NT2/D1 (cell line): ENCODE results near the gene MYF5.

Source experiments
- SUZ12 ChIP-seq: IDR thresholded peaks from 2 replicates; pipeline ENCODE4 v1.6.1; 2011; ENCODE audit not compliant: insufficient read length, insufficient read depth; ENCODE audit errors: extremely low read depth
- ZNF274 ChIP-seq: IDR thresholded peaks from 2 replicates; pipeline ENCODE4 v1.6.1; 2011; ENCODE audit warnings: mild to moderate bottlenecking, low read depth, low read length

- TF ChIP-seq ZNF274 = no peak
- no peak for TF ChIP-seq SUZ12
Observed at GRCh38 chr12:80749456-80749855, 32.7 kb downstream of the MYF5 start.
